ENCODE measurements around the gene SPNS2.

The SPNS2 gene

DNA sequence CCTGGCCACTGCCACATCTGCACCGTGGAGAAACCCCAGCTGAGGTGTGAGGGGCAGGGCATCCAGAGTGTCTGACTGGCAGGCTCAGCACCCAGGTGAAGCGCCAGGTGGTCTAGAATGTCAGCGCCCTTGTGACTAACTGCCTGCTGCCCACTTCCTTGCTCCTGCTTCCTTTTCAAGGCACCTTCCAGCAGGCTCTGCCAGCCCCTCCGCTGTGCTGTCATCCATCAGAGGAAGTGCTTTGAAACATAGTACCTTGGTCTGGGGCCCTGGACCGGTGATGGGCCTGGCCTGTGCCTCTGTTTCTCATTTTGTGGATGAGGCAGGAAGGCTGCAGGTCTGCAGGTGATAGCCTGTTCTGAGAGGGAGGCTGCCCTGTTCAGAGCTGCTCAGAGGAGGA, 5.5 kb downstream of the SPNS2 start:
- DNase-seq = no peak

DNA sequence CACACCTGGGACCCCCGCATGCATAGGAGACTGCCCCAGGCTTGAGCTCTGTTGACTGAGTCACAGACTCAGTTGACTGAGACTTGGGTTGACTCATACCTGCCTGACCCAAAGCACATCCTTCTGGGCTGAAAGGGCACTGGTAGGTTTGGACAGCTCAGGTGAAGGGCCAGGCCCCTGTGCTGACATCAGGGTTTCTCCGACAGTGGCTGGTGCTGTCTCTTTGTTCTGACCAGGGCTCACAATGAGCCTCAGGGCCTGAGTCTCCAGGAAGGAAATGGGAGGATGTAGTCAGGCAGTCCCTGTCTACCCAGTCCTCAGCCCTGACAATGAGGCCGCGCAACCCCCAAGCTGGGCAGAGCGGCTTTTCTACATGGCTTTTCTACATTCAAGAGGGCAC, 6.5 kb downstream of the SPNS2 start:
- DNase-seq = no peak

DNA sequence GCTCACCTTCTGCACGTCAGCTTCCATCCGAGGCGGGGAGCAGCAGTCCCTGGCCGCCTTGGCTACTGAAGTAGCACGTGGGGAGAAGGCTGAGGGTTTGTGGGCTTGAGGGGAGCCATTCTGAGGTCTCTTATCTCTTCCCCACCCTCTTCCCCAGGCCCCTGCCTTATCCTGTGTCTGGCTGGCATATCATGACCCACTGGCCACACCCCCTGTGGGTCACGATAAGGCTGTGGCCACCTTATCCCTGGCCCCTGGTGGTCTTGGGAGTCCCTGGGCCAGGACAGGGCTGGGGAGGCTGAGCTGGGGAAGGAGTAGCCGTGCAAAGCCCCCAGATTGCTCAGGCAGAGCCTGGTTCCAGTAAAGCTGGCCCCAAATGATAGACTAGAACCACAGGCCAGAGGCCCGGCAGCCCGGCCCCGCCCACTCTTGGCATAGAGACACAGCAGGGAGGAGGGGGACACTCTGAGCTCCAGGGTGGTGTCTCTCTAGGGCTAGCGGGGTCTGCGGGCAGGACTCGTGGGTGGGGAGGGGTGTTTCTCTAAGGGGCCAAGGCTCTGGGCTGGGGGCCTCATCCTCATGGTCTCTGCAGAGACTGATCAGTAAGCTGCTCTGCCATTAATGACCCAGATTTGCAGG, 7.6 kb downstream of the SPNS2 start:
- no peak for DNase-seq

DNA sequence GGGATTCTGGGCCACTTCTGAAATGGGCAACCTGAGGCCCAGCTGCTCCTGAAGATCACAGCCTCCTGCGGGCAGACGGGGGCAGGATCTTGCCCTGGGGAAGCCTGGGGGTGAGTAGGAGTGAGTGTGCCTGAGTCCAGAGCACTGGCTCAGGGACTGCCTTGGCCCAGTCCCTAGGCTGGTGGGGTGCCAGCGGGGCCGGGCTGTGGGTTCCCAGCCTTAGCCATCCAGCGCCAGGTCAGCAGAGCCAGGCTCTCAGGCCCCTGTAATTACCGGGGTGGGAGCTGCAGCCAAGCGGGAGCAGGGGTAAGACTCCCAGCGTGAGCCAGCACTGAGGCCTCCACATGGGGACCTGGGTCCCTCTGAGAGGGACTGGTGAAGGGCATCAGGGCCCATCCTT, 8.2 kb downstream of the SPNS2 start:
- no peak for DNase-seq

DNA sequence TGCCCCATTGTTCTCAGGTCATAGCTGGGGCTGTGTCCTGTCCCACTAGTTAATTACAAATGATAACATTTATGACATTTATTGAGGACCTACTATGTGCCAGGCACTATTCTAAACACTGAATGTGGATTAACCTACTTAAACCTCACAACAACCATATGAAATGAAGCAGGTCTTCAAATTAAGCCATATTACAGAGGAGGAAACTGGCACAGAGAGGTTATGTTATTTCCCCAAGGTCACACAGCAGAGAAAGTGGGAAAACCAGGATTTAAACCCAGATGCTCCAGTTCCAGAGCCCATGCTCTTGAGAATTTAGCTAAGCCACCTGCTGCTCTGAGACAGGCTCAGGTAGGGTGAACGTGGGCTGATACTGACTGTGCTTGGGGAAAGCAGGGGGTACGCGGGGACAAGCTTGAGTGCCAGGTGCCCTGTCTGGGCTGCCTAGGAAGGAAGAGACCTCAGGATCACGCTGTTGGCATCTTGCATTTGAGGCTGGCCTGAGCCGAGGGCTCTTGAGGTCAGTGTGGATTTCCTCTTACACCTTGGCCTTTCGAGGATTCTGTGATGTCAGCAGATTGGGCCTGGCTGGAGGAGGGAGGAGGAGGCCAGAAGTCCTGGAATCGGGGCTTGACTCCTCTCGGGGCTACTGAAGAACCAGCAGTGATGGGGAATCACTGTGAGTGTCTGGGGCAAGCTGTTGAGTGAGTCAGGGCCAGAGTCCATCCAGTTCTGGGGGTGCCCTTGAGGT, 8.9 kb downstream of the SPNS2 start:
- no peak for DNase-seq

DNA sequence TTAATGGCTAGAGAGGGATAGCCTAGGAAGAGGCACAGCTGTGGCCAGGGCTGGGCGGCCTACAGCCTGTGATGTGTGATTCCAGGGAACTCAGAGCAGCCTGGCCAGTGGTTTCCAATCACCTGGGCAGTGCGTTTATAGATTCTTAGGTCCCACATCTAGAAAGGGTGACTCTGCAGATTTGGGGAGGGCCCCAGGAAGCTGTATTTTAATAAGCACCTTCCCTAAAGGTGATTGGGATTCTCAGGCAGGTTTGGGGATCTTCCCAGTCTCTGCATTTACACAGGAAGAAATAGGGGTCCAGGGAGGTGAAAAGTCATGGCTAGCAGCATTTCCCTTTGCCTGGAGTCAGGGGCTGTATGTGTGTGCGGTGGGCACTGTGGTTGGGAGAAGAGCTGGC, 9.5 kb downstream of the SPNS2 start:
- no peak for DNase-seq

DNA sequence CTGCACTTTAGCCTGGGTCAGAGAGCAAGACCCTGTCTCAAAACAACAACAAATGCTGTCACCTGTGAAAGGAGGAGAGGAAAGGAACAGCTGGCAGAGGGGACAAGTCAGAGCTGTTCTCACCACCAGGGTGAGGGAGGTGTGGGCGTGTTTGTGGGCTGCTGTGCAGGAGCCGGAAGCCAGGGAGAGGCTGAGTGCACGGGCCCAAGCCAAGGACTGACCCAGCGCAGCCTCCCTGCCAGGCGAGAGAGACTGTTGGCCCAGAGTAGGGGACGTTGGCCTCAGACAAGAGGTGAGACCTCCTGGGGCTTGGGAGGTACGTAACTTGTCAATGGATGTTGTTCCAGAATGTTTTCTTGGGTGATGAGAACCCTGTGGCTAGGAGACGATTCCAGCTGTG, 10.7 kb downstream of the SPNS2 start:
- no peak for DNase-seq

DNA sequence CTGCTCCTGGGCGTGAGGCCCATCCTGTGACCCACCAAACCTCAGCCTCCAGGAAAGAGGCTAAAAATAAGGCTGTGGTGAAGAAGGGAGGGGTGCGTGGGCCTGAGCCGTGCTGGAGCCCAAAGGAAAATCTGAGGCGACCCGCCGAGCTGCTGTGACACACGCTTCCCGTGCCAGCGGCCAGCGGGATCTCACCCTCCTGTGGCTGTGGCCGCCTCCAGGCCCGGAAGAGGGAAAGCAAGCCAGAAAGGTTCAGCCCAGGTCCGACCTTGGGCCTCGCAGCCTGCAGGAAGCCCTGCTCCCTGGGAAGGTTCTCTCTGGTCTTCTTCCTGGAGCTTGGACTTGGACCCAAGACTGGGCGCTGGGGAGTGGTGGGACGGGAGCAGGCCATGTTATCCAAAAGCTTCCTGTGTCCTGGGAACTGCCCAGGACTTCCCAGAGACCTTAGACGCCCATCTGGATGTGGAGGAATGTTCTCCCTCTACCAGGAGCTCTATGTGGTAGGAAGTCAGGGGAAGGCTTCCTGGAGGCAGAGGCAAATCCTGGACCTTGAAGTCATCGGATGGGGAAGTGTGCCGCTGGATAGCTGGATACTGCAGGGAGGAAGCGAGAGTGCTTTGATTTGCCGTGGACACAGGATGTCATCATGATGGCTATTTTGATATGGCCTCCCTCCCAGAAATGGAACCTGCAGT, 11.4 kb downstream of the SPNS2 start:
- no peak for DNase-seq

DNA sequence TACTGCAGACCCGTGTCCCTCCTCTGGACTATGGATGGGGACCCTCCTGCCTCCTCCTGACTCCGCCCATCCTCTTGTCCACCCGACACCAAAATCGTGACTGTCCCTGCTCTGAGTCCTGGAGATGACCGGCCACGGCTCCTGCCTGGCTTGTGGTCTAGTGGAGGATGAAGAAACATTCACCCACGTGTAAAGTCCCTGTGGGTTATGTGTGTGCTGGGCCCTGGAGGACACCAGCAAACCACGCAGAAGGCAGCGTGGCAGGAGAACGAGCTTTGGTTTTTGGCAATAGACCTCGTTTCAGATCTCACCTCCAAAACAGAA, 11.9 kb downstream of the SPNS2 start:
- DNase-seq = no peak

DNA sequence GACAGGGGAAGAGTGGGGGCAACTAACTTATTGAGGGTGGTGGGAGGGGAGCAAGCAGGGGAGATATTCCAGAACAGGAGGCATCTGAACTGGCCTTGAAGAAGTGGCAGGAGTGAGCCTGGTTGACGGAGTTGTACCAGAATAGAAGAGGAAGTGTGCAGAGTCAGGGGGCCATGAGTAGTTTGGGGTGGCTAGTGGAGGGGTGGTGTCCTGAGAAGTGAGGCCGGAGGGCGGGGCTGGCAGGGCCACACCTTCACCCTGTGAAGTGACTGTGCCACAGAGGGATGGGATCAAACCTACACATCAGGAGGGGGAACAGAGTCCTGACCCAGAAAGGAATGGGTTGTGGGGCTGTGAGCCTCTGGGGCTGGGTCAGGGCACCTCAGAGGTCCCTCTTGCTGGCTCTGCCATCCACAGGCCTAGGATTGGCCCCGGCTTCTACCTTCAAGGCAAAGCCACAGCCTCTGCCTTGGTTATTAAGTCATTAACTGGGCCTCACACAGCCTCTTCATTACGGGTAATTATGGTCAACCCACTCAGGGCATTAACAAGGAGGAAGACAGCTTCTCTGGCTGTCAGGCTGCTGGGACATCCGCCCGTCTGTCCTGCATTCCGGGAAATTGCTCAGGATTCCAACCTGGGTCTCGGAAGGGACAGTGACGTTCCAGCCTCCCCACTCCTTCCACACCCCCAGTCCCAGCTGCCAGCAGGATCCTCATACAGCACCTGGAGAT, 12.7 kb downstream of the SPNS2 start:
- DNase-seq = no peak

DNA sequence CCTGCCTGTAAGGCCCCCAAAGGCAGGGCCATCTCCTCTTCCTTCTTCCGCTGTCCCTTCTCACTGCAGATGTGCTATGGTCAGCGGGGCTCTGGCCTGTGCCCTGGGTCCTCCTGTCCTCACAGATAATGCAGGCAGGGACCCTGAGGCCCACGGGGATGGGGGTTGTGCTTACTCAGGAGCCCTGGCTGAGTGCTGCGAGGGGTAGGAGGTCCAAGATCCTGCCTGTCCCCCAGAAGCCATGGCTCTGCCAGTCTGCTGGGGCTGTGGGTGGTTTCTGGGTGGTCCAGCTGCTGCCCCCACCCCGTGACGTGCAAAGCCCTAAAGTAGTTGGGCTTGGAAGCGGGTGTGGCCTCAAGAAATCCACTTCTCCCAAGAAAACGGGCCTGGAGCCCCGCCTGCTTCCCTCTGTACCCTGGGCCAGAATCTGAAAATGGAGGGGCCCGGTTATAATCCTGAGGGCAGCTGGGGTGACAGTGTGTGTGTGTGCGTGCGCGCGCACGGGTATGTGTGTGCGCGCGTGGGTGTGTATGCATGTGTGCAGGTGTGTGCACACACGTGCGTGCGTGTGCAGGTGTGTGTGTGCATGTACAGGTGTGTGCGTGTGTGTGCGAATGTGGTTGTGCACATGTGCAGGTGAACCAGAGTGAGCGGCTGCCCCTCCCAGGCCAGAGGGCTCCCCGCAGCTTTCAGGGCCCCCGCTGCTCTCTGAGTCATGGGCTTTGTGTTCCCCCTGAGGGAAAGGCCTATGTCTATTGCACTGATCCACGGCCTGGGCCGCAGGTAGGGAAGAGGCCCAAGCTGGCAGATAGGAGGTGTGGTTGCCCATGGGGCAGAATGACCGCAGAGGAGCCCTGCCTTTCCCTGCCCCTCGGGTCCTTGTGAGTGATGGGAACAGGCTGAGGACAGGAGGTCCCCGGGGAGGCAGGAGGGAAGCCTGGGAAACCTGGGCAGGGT, 13.8 kb downstream of the SPNS2 start:
- no peak for DNase-seq

DNA sequence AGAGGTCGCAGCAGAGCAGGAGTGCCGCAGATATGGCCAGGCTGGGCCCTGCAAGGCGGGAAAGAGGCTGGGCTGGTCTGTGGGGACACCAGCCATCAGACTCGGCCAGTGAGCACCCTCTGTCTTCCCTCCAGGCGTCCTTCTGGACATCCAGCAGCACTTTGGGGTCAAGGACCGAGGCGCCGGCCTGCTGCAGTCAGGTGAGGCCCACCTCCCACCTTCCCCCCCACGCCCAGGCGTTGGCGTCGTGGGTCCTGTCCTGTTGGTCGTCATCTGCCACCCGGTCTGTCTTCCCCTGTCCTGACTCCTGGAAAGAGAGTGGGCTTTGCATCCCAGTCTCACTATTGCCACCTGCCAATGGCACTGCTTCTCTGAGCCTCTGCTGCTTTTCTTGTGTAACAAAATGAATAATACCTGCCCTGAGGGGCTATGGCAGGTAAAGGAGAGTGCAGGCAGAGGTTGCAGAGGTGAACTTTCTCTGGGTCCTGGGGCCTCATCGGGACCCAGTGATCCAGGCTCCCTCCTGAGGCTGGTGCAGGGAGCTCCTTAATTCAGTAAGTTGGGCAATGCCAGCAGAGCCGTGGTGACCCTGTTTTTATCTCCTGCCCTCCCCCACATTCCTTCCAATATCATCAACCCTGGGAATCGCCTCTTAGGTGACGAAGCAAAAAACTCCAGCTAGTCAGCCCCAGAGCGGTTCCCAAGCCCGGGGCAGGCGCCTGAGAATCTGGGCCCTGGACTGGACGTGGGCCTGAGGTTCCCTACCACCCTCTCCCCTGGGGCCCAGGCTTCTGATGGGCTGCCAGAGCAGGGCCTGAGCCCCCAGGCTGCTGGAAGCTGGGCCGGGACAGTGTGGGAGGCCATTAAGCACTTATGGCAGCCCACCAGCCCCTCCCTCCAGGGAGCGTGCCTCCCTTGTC, 14.7 kb downstream of the SPNS2 start:
- DNase-seq = no peak

DNA sequence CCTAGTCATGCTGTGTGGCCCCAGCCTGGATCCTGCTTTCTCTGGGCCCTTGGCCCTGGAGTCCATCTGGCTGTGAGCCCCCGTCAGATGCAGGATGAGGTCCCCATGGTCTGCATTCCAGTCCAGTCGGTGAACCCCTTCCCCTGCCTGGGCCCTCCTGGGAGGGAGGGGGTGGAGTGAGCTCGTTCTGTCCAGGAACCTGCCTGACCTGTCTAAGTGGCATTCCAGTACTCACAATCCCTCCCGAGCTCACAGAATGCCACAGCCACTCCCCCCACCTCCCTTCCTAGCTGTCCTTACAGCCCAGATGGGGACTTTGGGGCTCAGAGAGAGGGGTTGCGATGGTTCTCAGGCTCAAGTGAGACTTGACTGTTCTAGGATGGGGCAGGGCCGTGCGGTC, 15.5 kb downstream of the SPNS2 start:
- no peak for DNase-seq

DNA sequence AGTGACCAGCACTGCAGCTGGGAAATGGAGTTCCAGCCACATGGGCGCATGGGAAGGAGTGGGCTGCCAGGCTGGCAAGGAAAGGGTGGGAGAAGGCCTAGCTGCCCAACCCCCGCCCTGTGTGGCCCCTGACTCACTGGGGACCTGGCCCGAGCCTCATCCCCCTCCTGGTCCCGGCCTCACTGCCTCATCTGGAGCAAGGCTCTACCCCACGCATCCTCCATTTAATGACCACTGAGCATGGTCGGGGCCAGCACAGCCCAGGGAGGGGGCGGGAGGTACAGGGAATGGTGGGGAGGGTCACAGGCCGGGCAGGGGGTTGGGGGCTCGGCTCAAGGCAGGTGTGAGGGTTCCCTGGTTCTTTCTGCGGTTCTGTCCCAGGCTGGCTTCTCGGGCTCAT, 16.1 kb downstream of the SPNS2 start:
- no peak for DNase-seq

DNA sequence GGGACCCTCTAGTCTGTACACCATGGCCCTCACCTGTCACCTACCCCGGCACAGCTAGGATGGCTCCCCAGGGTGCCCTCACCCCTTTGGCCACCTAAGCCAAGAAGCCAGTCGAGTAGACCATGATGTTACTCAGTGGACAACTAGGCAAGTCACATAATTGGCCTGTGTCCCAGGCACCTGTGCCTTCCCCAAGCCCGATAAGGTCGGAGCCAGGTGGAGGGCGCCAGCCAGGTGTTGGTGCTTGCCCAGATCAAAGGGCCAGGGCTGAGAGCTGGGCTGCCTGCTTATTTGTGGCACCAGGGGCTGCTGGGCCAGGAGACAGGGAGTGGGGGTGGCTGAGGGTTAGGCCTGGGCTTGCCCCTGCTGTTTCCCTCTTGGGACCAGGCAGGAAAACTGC, 16.8 kb downstream of the SPNS2 start:
- DNase-seq = no peak

DNA sequence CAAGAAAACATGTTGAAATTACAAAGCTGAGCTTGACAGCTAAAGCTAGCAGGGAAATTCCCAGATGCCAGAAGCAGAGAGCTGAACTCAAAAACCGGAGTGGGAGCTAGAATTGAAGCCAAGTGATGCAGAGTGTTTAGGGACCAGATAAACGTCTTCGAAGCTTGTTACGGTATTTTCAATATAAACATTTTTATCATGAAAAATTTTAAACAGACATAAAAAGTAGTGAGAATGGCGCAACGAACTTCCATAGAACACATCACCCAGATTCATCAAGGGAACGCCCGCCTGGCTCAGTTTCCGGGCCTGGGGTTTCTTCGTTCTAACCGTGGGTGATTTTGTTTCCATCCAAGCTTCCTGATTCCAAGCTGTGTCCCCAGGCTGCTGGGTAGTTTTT, 18.1 kb downstream of the SPNS2 start:
- no peak for DNase-seq

DNA sequence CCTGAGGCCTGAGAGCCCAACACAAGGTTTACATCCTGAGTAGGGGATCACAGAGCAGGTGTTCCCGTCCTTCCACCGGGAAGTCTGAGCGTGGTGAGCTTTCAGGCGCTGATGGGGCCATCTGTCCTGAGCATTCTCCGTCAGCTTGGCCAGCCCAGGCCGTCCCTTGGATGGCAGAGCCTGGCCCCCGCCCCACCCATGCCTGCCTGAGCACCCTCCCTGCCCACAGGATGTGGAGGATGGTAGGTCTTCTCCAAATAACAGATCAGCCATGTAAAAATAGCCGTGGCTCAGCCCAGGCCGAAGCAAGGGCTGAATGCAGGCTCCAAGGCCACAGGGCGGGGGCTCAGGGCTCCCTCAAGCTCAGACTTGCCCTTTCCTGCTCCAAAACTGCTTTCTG, 20.2 kb downstream of the SPNS2 start:
- no peak for DNase-seq

DNA sequence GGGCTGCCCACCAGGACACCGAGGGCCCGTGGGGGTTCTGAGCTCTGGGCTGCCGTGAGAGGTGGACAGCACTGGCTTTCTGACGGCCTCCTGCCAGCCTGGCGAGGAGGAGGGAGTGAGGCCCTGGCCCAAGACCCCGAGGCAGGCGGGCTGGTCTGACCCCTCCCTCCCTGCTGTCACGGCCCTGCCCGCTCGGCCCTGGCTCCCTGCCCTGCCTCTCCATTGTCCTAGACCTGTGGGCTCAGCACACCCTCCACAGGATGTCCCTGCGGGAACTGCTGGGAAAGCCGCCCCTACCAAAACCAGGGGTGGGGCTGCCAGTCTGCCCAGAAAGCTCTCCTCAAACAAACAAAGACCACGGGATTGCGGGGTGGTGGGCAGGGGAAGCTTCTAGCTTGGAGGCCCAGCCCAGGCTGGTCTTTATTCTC, 20.7 kb downstream of the SPNS2 start:
- no peak for DNase-seq

DNA sequence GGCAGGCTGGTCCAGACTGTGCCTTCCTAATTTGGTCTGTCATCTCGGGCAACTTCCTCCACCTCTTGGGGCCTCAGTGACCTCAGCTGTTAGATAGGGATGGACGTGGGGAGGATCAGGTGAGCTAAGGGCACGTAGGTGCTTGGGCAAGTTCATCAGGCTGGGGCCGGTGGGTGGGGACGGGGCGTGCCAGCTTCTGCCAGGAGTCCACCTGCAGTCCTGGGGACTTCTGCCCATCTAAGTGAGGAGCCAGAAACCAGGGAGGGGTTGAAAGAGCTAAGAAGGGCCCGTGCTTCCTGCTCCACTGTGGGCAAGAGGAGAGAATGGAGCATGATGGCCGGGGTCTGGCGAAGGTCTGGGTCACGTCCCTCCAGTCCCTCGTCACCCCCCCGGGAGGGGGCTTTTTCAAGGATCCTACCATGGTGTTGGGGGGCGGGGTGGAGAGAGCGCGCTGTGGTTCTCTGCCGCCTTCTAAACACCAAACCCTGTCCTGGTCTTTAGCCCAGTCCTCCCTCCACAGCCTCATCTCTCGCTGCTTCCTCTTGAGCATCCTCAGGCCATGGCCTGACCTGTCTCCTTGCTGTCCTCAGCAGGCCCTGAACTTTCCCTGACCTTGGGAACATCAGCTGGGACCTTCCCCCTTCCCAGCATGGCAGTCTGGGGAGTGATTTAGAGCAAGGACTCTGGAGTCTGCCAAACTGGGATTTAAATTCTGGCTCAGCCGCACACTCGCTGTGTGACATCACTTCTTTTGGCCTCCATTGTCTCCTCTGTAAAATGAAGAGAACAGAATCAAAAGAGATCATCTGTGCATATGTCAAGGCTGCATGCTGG, 21.6 kb downstream of the SPNS2 start:
- no peak for DNase-seq

DNA sequence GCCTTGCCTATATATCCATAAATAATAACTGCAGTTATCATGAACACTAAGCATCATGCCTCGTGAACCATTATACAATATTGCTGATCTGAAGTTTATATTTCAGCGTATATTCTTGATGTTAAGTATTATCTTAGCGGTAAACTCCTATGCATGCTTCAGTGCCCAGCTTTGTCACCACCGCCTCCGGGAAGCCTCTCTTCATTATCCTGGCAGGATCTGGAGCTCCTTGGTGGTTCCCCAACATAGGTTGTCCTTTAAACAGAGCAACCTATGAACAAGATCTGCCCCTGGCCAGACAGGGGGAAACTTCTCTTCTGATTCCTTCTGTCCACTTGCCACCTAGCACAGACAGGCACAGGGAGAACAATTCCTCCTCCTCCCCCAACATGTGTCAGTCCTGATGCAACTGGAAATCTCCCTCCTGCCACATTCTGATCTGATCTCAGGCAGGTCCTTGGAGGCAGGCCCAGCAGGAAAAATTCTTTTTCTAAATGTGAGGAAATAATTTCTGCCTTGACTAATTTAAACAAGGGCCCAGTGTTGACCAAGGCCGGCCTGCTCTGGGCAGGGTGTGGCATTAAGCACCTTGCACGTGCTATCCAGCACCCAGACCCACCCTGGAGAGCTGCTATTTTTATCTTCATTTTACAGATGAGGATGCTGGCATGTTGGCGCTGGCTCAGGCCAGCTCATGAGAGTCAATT, 22.4 kb downstream of the SPNS2 start:
- no peak for DNase-seq

All from NCI-H345 (cell line).